Measurements from ENCODE around the gene MYOF.

- no peak for TF ChIP-seq CHD2 (IDR thresholded peaks at IDR 0.05; ENCODE audit: low read length)
- no peak for TF ChIP-seq CTCF (IDR thresholded peaks at IDR 0.05; ENCODE audit: control extremely low read depth in 1 of 3, insufficient read depth in 1 of 3, low read depth in 1 of 3, low read length in 3 of 3)
- no peak for TF ChIP-seq CREB1 (IDR thresholded peaks at IDR 0.05)
- TF ChIP-seq TAF1 (IDR thresholded peaks at IDR 0.05; ENCODE audit: low read depth, low read length), result 0 out of 2 replicates have a peak, but pooled peaks have one; percentile 52
- no peak for TF ChIP-seq RAD21 (IDR thresholded peaks at IDR 0.05 in 1 of 2, conservative IDR thresholded peaks at IDR 0.05 in 1 of 2; ENCODE audit: low read depth in 2 of 2, low read length in 2 of 2)
- TF ChIP-seq JUN (IDR thresholded peaks at IDR 0.05; ENCODE audit: low read depth, low read length), result no peak
Observed at GRCh38 chr10:93272884-93273675, 209.1 kb downstream of the MYOF start.
